ENCODE measurements around the gene PPP2R2C. TPM values are rescaled to one million over a fixed set of nuclear protein-coding genes. Genes with fewer than 3 reads are reported as not detected.

Gene PPP2R2C
- total and polyA plus RNA-seq, 2 of the 4 experiments (the other 2 are of a cell fraction): 0.03 TPM; not detected in 1

- in situ Hi-C loops (cut with MboI; ENCODE audit: low sequenced_read_pairs) (no loop called here), intact Hi-C loops (cut with micrococcal nuclease) (no loop called here), dilution Hi-C loops (cut with HindIII; ENCODE audit: low sequenced_read_pairs, unreplicated experiment) (no loop called here)
- Histone ChIP-seq H2BK15ac (ENCODE audit: low read depth, low read length) (no peak overlapping the region), H3K18ac (ENCODE audit: low read depth, low read length) (no peak overlapping the region), H3K23ac (ENCODE audit: low read depth, low read length) (no peak overlapping the region), H4K8ac (ENCODE audit: low read depth in 2 of 2, low read length in 2 of 2) (no peak overlapping the region), H3K27me3 (ENCODE audit: control insufficient read depth, insufficient read depth, low read length) (peaks cover 5% of the 10 kb centered on the region), H2BK20ac (ENCODE audit: low read depth, low read length) (no peak overlapping the region), H2BK5ac (ENCODE audit: low read depth, low read length, poor library complexity, severe bottlenecking) (no peak overlapping the region), H4K5ac (ENCODE audit: low read depth, low read length) (no peak overlapping the region), H3K79me1 (ENCODE audit: low read depth in 1 of 2, low read length in 2 of 2) (no peaks in the 10 kb centered on the region), H4K91ac (ENCODE audit: insufficient read depth, low read depth, low read length) (no peak overlapping the region), H3K4ac (ENCODE audit: low read depth, low read length) (no peak overlapping the region), H3K9me1 (ENCODE audit: insufficient read depth, low read length) (no peaks in the 10 kb centered on the region), H4K20me1 (ENCODE audit: insufficient read depth, low read length) (no peaks in the 10 kb centered on the region), H2AK5ac (ENCODE audit: low read depth, low read length) (no peak overlapping the region), H2AK9ac (replicated peaks; ENCODE audit: low read depth, low read length, poor library complexity) (no peak overlapping the region), H3K14ac (replicated peaks; ENCODE audit: low read depth, low read length) (no peak overlapping the region), H3K56ac (ENCODE audit: extremely low read depth, insufficient read depth, low read length) (no peak overlapping the region), H3K4me3 (ENCODE audit: insufficient read depth, low read depth, low read length) (no peak overlapping the region), H2AFZ (replicated peaks; ENCODE audit: low read length, poor library complexity) (no peak overlapping the region), H3K36me3 (ENCODE audit: control insufficient read depth, insufficient read depth, low read length) (no peaks in the 10 kb centered on the region), H2BK120ac (ENCODE audit: low read depth, low read length) (no peak overlapping the region), H3K9me3 (ENCODE audit: control insufficient read depth, insufficient read depth, low read length) (no peaks in the 10 kb centered on the region), H3K27ac (ENCODE audit: insufficient read depth, low read length) (no peak overlapping the region), H3K9ac (ENCODE audit: low read depth, low read length) (no peak overlapping the region), H3K4me1 (ENCODE audit: control insufficient read depth, insufficient read depth, low read length) (no peaks in the 10 kb centered on the region), H3K4me2 (ENCODE audit: low read depth, low read length) (no peak overlapping the region)
- TF ChIP-seq MAFK (IDR thresholded peaks at IDR 0.05; ENCODE audit: low read depth, low read length) (no peak), POLR2A (IDR thresholded peaks at IDR 0.05; ENCODE audit: low read depth, low read length) (no peak)
- ChIA-PET POLR2A (ENCODE audit: unreplicated experiment) (no interaction called here), CTCF (no interaction called here)
- DNase-seq (no peak), ATAC-seq (ENCODE audit: low read depth) (no peak)
- no TSS peak for BruUV-seq (replicated peaks)
- 58% methylated on average over 2 of the region's 9 CpGs; no CpG with 5 or more reads in 1 of the 2 experiments for WGBS, 2 experiments (ENCODE audit: extremely low coverage in 2 of 2, insufficient read length in 1 of 2)
These were observed 54.1 kb downstream of the PPP2R2C start for GRCh38 chr4:6418193-6418755.

Measured in IMR-90 (cell line).